Measurements from ENCODE around the gene ZFP82. TPM values are rescaled to one million over a fixed set of nuclear protein-coding genes. Genes with fewer than 3 reads are reported as not detected.

Gene ZFP82
- total and polyA plus RNA-seq, 2 experiments from 2014 or later: 16.8 to 21.2 TPM

GRCh38 chr19:36417752-36418286 is 625 bp downstream of the ZFP82 start (continued):
- no peak for TF ChIP-seq STAT1 (IDR thresholded peaks at IDR 0.05; ENCODE audit: unreplicated experiment)
- TF ChIP-seq POLR2AphosphoS5 (IDR thresholded peaks at IDR 0.05; ENCODE audit: low read depth): no peak
- TF ChIP-seq EZH2phosphoT487 (IDR thresholded peaks at IDR 0.05; ENCODE audit: unreplicated experiment): no peak
- TF ChIP-seq CTCF (conservative IDR thresholded peaks at IDR 0.05; ENCODE audit: low read depth in 2 of 2): no peak
- TF ChIP-seq ETS1 (IDR thresholded peaks at IDR 0.05): no peak
- TF ChIP-seq EZH2 (IDR thresholded peaks at IDR 0.05; ENCODE audit: low read depth, unreplicated experiment): no peak
- no peak for TF ChIP-seq ZNF331 (CRISPR knock-in tag; IDR thresholded peaks at IDR 0.05; ENCODE audit: low read depth)

- Histone ChIP-seq H3K4me3 (no peak overlapping the region), H3K9me2 (ENCODE audit: insufficient read depth) (no peaks in the 10 kb centered on the region), H3F3A (replicated peaks; ENCODE audit: low read depth) (no peaks in the 10 kb centered on the region), H3K79me2 (replicated peaks; ENCODE audit: insufficient read depth) (peaks cover 57% of the 10 kb centered on the region), H3K4me1 (ENCODE audit: insufficient read depth) (no peaks in the 10 kb centered on the region), H3K27ac (ENCODE audit: low read depth) (no peak overlapping the region), H2AFZ (no peak overlapping the region), H3K4me2 (no peak overlapping the region), H3K36me3 (ENCODE audit: insufficient read depth) (peaks cover 36% of the 10 kb centered on the region), H4K20me1 (replicated peaks; ENCODE audit: insufficient read depth) (peaks cover 11% of the 10 kb centered on the region; the same call in 1 of the 2 replicates), H3K27me3 (ENCODE audit: insufficient read depth) (no peaks in the 10 kb centered on the region)
- Mint-ChIP-seq H3K36me3 (ENCODE audit: low read depth) (peaks cover 61% of the 10 kb centered on the region), H3K27me3 (ENCODE audit: insufficient read depth, low read depth, poor library complexity) (peaks cover 6% of the 10 kb centered on the region), H3K9me3 (no peaks in the 10 kb centered on the region), H3K27ac (no peak overlapping the region), H3K4me3 (no peak overlapping the region), H3K4me1 (no peaks in the 10 kb centered on the region)
- DNase-seq (ENCODE audit: low spot score) (no peak), ATAC-seq (no peak)
- TF ChIP-seq ETS1 (IDR thresholded peaks at IDR 0.05) (no peak), POLR2AphosphoS5 (IDR thresholded peaks at IDR 0.05; ENCODE audit: low read depth) (no peak), REST (IDR thresholded peaks at IDR 0.05; ENCODE audit: unreplicated experiment) (no peak), ZNF331 (CRISPR knock-in tag; IDR thresholded peaks at IDR 0.05; ENCODE audit: low read depth) (no peak), CREB1 (CRISPR knock-in tag; IDR thresholded peaks at IDR 0.05; ENCODE audit: low read depth) (no peak), ZNF114 (CRISPR knock-in tag; IDR thresholded peaks at IDR 0.05) (no peak), ZNF462 (CRISPR knock-in tag; IDR thresholded peaks at IDR 0.05) (no peak)
These were observed 8.6 kb downstream of the ZFP82 start for GRCh38 chr19:36409841-36410240.

All from GM23338 (cell line).